ENCODE measurements around the gene KCNH2.

- TF ChIP-seq POLR2AphosphoS5 (IDR thresholded peaks at IDR 0.05; ENCODE audit: low read depth, low read length) = no peak
- TF ChIP-seq SIN3A (IDR thresholded peaks at IDR 0.05; ENCODE audit: borderline replicate concordance, insufficient read depth, low read length) = no peak
Observed at GRCh38 chr7:151008143-151008510, 30.0 kb upstream of the KCNH2 start.
